Endothelial cell of umbilical vein (primary cell): ENCODE results near the gene TPMT.

Experiments used
- CTCF ChIP-seq, 2 donors: IDR thresholded peaks; 1 replicate in 1 of 2; 2 replicates in 1 of 2; pipeline ENCODE4 v1.5.1; 2011; ENCODE audit warnings: low read length in 2 of 2, mild to moderate bottlenecking in 2 of 2, moderate library complexity in 2 of 2, control low read depth in 1 of 2, inconsistent platforms in 1 of 2, low read depth in 1 of 2; ENCODE audit not compliant: insufficient read depth in 1 of 2; ENCODE audit errors: extremely low read depth in 1 of 2
- EZH2 ChIP-seq: IDR thresholded peaks from 2 replicates; pipeline ENCODE4 v1.6.1; 2012; ENCODE audit warnings: borderline replicate concordance, low read depth, mild to moderate bottlenecking, moderate library complexity, low read length, inconsistent platforms; ENCODE audit not compliant: severe bottlenecking
- FOS ChIP-seq: IDR thresholded peaks from 2 replicates; pipeline ENCODE4 v1.6.1; 2011; ENCODE audit warnings: mild to moderate bottlenecking, low read length, moderate library complexity, borderline replicate concordance; ENCODE audit not compliant: insufficient read depth
- POLR2A ChIP-seq: IDR thresholded peaks from 2 replicates; pipeline ENCODE4 v1.6.1; 2012; ENCODE audit warnings: low read depth, mild to moderate bottlenecking, control low read depth, low read length
- POLR2AphosphoS5 ChIP-seq: IDR thresholded peaks from 2 replicates; pipeline ENCODE4 v1.6.1; 2012; ENCODE audit warnings: low read depth, mild to moderate bottlenecking, control low read depth, low read length, moderate library complexity; ENCODE audit not compliant: insufficient read depth

GRCh38 chr6:18141805-18142590 lies 12.9 kb downstream of the TPMT start:
- TF ChIP-seq POLR2A (no peak), EZH2 (no peak), CTCF (IDR thresholded peaks at IDR 0.05; ENCODE audit: extremely low read depth in 1 of 2, insufficient read depth in 1 of 2, low read depth in 1 of 2, low read length in 2 of 2) (no peak), POLR2AphosphoS5 (no peak), FOS (no peak)
